Esophagus (tissue), 2 donors: ENCODE measurements around the gene CCDC134. TPM values are rescaled to one million over a fixed set of nuclear protein-coding genes. Genes with fewer than 3 reads are reported as not detected.

ENCODE experiments used
- H3K27ac ChIP-seq, 2 donors: one replicate each; pipeline ENCODE4 v1.5.1; 2013; ENCODE audit warnings: low read depth in 2 of 2, mild to moderate bottlenecking in 2 of 2, inconsistent platforms in 1 of 2, low read length in 1 of 2, moderate library complexity in 1 of 2
- H3K27me3 ChIP-seq, 2 donors: one replicate each; pipeline ENCODE4 v1.6.1; 2013; ENCODE audit warnings: low read length in 2 of 2, control low read depth in 1 of 2, mild to moderate bottlenecking in 1 of 2; ENCODE audit not compliant: insufficient read depth in 2 of 2, control insufficient read depth in 1 of 2
- H3K36me3 ChIP-seq, 2 donors: one replicate each; pipeline ENCODE4 v1.6.1; 2013; ENCODE audit warnings: low read length in 1 of 2; ENCODE audit not compliant: control insufficient read depth in 2 of 2, insufficient read depth in 2 of 2
- H3K4me1 ChIP-seq, 2 donors: one replicate each; pipeline ENCODE4 v1.6.1; 2013; ENCODE audit warnings: low read length in 1 of 2; ENCODE audit not compliant: control insufficient read depth in 2 of 2, insufficient read depth in 2 of 2
- H3K4me3 ChIP-seq, 2 donors: one replicate each; pipeline ENCODE4 v1.5.1; 2013; ENCODE audit warnings: low read length in 2 of 2, mild to moderate bottlenecking in 2 of 2, low read depth in 1 of 2, moderate library complexity in 1 of 2
- H3K9me3 ChIP-seq, 2 donors: one replicate each; pipeline ENCODE4 v1.6.1; 2013; ENCODE audit warnings: mild to moderate bottlenecking in 2 of 2, low read depth in 1 of 2, low read length in 1 of 2, moderate library complexity in 1 of 2; ENCODE audit not compliant: control insufficient read depth in 2 of 2, insufficient read depth in 1 of 2
- WGBS, 2 donors: extraction: QIAGEN DNeasy Blood & Tissue Kit; methylation state at CpG; one replicate each; pipeline ENCODE4 v1.1.7; 2013; 5-methylcytosine and 5-hydroxymethylcytosine counted together
- polyA plus RNA-seq, 2 donors: library from polyadenylated mRNA; stranded (reverse); fragments of 200-250 nt; gene quantifications; one replicate each; pipeline ENCODE4 v1.2.3, GENCODE V29; 2013
- donor health status: healthy with polysubstance abuse.
- donor health status: Bipolar disorder and iron deficiency.

Gene CCDC134
- polyA plus RNA-seq, 2 donors: 1.5 to 1.9 TPM

GRCh38 chr22:41827671-41828070 is 27.2 kb downstream of the CCDC134 start:
- Histone ChIP-seq H3K4me1 (peaks cover 4 to 12% of the 10 kb centered on the region in 2 donors), H3K27ac (no peak overlapping the region), H3K27me3 (no peaks in the 10 kb centered on the region), H3K36me3 (peaks cover 0 to 8% of the 10 kb centered on the region in 2 donors), H3K9me3 (no peaks in the 10 kb centered on the region), H3K4me3 (no peak overlapping the region)
- WGBS, 2 donors: 82 to 85% methylated on average over 6 of the region's 6 CpGs

DNA sequence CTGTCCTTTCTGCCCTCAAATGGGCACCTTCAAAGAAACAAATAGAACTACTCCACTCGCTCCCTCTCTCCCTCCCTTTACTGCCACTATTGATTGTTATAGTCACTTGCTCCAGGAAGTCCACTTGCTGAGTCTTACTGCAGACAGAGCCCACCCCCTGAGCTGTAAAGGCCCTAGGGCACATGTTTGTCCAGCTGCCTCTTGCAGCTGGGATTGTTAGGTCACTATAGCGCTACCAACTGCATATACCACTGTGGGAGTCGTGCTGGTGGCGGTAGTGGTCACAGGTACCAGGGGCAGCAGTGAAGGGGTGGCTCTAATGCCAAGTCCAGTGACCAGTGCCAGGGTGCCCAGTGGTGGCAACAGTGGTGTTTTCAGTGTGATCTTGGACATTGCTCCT is 28.0 kb downstream of the CCDC134 start:
- H3K4me1 ChIP-seq: peaks cover 4 to 12% of the 10 kb centered on the region in 2 donors
- H3K27ac ChIP-seq: no peak overlapping the region
- H3K9me3 ChIP-seq: no peaks in the 10 kb centered on the region
- no peak overlapping the region for H3K4me3 ChIP-seq
- WGBS, 2 donors: 82 to 94% methylated on average over 4 of the region's 4 CpGs
- no peaks in the 10 kb centered on the region for H3K27me3 ChIP-seq
- peaks cover 0 to 8% of the 10 kb centered on the region in 2 donors for H3K36me3 ChIP-seq

- peaks cover 4 to 10% of the 10 kb centered on the region in 2 donors for H3K4me1 ChIP-seq
- WGBS, 2 donors: 91 to 96% methylated on average over 3 of the region's 3 CpGs
- H3K9me3 ChIP-seq: no peaks in the 10 kb centered on the region
- peaks cover 0 to 5% of the 10 kb centered on the region in 2 donors for H3K36me3 ChIP-seq
- H3K27ac ChIP-seq: no peak overlapping the region
- no peaks in the 10 kb centered on the region for H3K27me3 ChIP-seq
- no peak overlapping the region for H3K4me3 ChIP-seq
Measured at GRCh38 chr22:41830174-41830573, 29.7 kb downstream of the CCDC134 start.

DNA sequence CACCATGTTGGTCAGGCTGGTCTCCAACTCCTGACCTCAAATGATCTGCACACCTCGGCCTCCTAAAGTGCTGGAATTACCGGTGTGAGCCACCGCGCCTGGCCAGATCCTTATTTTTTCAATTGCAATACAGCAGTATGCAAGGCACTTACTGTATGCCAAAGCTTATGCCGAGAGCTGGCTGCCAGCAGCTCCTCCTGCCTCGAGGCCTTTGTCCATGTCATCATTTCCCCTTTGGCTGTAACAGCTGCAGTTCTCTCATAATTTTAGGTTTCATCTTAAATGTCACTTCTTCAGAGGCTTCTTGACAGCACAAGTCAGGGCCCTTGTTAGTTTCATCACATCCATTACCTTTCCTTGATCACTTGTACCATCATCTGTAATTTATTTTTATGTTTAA is 30.9 kb downstream of the CCDC134 start:
- 51 to 65% methylated on average over 6 of the region's 6 CpGs for WGBS, 2 donors
- Histone ChIP-seq H3K36me3 (no peaks in the 10 kb centered on the region), H3K9me3 (no peaks in the 10 kb centered on the region), H3K4me3 (no peak overlapping the region), H3K4me1 (peaks cover 4 to 7% of the 10 kb centered on the region in 2 donors), H3K27me3 (no peaks in the 10 kb centered on the region), H3K27ac (peak overlapping the region in 1 of 2 donors; percentile 36)

DNA sequence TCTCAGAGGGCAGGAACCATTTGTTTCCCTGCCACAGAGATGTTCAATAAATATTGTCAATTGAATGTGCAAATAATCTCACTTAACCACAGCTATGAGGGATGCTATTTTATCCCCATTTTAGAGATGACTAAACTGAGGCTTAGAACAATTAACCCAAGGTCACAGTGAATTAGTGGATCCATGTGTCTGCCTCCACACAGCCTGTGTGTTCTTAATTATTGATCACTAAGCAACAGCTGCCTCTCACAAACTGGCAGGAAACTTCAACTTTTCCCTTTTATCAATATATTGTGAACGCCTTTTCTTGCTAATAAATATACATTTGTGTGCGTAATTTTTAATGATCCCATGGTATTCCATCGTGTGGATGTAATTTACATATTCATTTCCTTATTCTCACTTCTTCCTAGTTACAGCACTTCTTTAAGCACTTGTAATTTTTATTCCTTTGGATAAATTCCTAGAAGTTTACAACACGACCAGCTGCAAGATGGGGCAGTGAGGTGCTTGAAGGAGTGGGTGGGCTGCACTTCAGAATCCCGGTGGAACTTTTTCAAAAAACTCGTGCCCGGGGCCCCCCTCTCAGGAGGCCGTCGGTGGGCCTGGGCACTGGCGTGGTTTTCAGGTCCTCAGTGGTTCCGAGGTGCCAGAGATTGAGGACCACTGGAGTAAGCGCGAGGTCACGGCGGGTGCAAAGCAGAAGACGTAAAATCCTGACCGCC is 31.5 kb downstream of the CCDC134 start:
- Histone ChIP-seq H3K9me3 (no peaks in the 10 kb centered on the region), H3K27ac (peak overlapping the region; percentile 94 to 98), H3K4me1 (peaks cover 0 to 2% of the 10 kb centered on the region in 2 donors), H3K36me3 (peaks cover 0 to 2% of the 10 kb centered on the region in 2 donors), H3K4me3 (peak overlapping the region; percentile 74 to 87), H3K27me3 (no peaks in the 10 kb centered on the region)
- 12% methylated on average over 17 of the region's 17 CpGs for WGBS, 2 donors

DNA sequence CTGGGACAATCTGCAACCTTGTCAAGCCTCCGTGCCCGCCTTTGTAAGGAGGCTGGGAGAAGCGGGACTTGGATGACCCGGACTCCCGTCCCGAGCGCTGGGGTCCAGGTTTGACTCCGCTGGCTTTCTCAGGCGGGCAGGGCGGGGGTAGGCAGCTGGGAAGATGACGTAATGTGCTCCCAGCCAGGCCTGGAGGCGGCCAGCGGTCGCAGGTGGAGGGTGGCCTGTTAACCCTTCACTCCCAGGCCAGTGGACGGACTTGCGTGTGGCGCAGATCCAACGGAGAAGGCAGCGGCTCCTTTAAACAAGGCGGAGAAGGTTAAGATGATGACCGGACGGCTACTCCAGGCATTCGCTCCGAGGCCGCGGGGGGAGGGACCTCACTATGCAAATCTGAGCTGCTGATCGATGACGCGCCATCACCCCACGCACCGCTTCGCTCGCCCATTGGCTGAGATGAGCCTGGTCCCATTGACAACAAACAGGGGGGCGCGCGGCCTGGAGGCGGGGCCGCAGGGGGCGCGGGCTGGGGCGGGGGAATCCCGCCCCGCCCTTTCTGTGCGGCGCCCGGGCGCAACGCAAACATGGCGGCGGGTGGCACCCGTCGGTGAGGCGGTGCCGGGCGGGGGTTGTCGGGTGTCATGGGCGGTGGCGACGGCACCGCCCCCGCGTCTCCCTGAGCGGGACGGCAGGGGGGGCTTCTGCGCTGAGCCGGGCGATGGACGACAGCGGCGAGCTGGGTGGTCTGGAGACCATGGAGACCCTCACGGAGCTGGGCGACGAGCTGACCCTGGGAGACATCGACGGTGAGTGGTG is 32.3 kb downstream of the CCDC134 start, which contains the start of gene SREBF2:
SREBF2 (plus strand) TSS at position 553 of the 816 bp plus-strand sequence; CDS start at position 719, 166 bp downstream.
- Histone ChIP-seq H3K27me3 (no peaks in the 10 kb centered on the region), H3K4me1 (peaks cover 0 to 2% of the 10 kb centered on the region in 2 donors), H3K9me3 (no peaks in the 10 kb centered on the region), H3K36me3 (peaks cover 0 to 2% of the 10 kb centered on the region in 2 donors), H3K27ac (peak within 1 kb of the TSS; percentile 94 to 99), H3K4me3 (peak within 1 kb of the TSS; percentile 74 to 87)
- WGBS, 2 donors: 0 to 1% methylated on average over 67 to 75 of the region's 75 CpGs

DNA sequence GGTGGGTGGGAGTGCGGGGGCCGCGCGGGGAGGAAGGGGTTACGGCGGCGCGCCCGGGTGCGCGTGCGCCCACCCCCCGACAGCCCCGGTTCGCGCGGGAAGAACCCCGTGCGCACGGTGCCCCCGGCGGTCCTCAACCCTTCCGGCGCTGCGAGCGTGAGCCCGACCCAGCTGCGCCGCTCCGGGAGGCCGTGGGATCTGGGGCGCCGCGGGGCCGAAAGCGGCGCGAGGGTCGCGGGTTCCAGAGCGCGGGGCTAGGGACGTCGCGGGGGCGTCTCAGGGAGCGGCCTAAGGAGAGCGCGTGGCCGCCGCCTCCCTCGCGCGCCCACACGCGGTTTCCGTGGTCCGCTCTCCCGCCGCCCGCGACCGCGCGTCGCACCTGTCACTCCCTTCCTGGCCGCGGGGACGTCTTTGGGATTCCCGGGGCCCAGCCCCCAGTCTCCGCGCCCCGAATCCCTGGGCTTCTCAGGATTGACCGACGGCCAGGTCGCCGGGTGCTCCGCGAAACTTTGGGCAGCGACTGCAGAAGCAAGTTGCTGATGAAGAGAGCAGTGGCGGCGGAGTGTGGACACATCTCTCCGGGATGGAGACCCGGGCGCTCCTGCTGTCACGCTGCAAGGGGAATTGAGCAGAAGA is 33.0 kb downstream of the CCDC134 start:
- no peaks in the 10 kb centered on the region for H3K27me3 ChIP-seq
- H3K4me1 ChIP-seq: peaks cover 0 to 2% of the 10 kb centered on the region in 2 donors
- no peaks in the 10 kb centered on the region for H3K9me3 ChIP-seq
- peak overlapping the region; percentile 74 to 87 for H3K4me3 ChIP-seq
- peaks cover 0 to 2% of the 10 kb centered on the region in 2 donors for H3K36me3 ChIP-seq
- 0 to 1% methylated on average over 58 to 86 of the region's 86 CpGs for WGBS, 2 donors
- peak overlapping the region; percentile 94 to 99 for H3K27ac ChIP-seq

DNA sequence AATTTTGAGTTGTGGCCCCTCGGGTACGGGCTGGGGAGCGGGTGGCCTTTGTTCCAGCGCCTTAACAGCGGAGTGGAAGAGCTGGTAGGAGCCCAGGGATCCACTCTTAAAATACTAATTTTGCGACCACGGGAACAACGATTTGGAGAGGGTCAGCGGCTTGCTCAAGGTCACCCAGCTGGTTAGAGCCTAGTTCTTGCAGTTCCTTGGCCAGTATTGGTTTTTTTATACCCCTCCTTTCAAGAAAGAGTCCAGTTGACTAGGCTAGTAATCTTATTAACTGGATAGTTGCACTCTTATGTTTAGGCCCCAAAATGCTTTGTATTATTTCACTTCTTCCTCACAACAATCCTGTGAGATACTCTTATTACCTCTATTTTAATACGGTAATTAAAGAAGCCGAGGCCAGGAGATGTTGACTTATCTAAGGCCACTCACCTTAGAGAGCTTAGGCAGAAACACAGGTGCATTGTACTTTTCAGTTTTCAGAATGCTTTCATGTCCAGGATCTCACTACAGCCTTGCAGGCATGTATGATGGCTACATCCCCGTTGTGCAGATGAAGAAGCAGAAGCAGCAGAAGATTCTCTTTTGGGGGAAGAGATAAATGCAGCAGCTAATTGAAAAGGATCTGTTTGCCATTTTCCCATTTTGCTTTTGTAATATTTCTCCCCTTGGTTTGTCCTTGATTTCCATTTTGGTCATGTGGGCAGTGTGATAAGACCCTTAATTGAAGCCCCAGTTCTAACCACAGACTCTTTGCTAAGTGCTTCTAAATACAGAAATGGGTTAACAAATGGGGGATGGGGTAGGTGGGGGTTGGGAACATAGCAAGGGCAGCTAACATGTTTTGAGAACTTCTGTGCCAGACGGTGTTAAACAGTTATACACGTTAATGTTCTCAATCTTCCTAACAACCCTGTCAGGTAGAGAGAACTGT is 33.8 kb downstream of the CCDC134 start:
- Histone ChIP-seq H3K4me1 (peaks cover 0 to 5% of the 10 kb centered on the region in 2 donors), H3K27ac (peak overlapping the region; percentile 94 to 99)
- 7 to 13% methylated on average over 14 of the region's 14 CpGs for WGBS, 2 donors

More for the DNA sequence above, 33.8 kb downstream of the CCDC134 start:
- Histone ChIP-seq H3K27me3 (no peaks in the 10 kb centered on the region), H3K36me3 (peaks cover 0 to 2% of the 10 kb centered on the region in 2 donors), H3K9me3 (no peaks in the 10 kb centered on the region), H3K4me3 (peak overlapping the region; percentile 74 to 87)
